Measurements from ENCODE around the gene MCF2L.

The MCF2L gene

DNA sequence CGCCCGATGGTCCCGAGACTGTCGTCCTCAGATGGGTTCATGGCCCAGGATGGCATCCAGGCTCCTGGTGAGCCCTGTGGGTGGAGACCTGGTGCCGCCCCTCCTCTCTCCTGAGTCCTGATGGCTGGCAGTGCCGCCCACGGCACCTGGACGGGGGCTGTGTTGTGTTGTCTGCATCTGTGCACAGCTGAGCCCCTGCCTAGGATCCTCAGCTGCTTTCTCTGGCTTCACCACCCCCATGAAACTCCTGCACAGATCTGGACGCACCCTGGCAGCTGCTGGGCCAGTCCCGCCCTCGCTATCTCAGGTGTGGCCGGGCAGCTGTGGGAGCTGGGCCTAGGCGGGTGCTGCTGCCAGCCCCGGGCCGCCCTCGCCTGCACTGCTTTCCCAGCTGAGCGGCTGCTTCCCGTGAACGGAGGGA, 27.7 kb downstream of the MCF2L start:
- no peak for DNase-seq (ENCODE audit: low spot score)
- in situ Hi-C loops (cut with MboI; ENCODE audit: low sequenced_read_pairs, unreplicated experiment) = no loop called here
- TF ChIP-seq, protein P1, sequence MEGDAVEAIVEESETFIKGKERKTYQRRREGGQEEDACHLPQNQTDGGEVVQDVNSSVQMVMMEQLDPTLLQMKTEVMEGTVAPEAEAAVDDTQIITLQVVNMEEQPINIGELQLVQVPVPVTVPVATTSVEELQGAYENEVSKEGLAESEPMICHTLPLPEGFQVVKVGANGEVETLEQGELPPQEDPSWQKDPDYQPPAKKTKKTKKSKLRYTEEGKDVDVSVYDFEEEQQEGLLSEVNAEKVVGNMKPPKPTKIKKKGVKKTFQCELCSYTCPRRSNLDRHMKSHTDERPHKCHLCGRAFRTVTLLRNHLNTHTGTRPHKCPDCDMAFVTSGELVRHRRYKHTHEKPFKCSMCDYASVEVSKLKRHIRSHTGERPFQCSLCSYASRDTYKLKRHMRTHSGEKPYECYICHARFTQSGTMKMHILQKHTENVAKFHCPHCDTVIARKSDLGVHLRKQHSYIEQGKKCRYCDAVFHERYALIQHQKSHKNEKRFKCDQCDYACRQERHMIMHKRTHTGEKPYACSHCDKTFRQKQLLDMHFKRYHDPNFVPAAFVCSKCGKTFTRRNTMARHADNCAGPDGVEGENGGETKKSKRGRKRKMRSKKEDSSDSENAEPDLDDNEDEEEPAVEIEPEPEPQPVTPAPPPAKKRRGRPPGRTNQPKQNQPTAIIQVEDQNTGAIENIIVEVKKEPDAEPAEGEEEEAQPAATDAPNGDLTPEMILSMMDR (IDR thresholded peaks at IDR 0.05; ENCODE audit: borderline replicate concordance, control extremely low read depth, extremely low read depth, insufficient read depth, missing control alignments) = no peak

DNA sequence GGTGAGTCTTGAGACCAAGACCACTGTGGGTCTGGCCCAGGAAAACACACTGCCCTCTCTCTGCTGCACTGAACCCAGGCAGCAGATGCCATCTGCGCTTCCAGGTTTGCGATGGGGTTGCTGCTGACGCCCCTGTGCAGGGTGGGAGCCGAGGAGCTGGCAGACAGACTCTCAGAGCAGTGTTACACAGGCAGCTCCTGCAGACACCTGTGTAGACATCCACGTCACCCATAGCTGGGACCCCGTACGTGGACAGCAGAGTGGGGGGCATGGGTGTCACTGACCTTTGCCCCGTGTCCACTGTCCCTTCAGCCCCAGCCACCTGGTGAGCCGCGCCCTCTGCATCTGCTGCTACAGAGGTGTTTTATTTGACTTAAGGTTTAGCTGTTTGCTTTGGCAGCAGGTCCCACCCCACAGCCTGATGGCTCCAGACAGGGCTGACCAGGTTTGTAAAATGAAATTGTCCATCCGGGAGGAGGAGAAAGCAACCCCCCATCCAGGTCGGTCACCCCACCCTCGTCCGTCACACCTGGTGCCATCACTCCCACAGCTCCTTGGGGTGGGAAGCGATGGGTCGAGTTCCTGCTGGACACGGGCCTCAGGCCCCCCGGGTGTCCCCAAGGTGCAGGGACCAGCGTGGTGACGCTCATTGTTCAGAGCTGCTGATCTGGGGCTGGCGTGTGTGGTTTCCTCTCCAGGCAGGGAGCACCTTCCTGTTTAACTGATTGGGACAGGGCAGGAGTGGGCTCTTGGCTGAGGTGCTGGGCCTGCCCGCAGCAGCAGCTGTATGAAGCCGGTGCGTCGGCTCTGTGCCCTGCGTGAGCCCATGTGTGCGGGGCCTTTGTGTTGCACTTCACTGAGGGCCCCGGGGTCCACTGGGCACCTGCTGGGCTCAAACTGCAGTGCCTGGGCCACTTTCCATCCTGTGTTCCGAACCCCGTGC, 28.4 kb downstream of the MCF2L start:
- in situ Hi-C loops (cut with MboI; ENCODE audit: low sequenced_read_pairs, unreplicated experiment) = no loop called here
- TF ChIP-seq, protein P1 (IDR thresholded peaks at IDR 0.05; ENCODE audit: borderline replicate concordance, control extremely low read depth, extremely low read depth, insufficient read depth, missing control alignments) = no peak
- no peak for DNase-seq (ENCODE audit: low spot score)

DNA sequence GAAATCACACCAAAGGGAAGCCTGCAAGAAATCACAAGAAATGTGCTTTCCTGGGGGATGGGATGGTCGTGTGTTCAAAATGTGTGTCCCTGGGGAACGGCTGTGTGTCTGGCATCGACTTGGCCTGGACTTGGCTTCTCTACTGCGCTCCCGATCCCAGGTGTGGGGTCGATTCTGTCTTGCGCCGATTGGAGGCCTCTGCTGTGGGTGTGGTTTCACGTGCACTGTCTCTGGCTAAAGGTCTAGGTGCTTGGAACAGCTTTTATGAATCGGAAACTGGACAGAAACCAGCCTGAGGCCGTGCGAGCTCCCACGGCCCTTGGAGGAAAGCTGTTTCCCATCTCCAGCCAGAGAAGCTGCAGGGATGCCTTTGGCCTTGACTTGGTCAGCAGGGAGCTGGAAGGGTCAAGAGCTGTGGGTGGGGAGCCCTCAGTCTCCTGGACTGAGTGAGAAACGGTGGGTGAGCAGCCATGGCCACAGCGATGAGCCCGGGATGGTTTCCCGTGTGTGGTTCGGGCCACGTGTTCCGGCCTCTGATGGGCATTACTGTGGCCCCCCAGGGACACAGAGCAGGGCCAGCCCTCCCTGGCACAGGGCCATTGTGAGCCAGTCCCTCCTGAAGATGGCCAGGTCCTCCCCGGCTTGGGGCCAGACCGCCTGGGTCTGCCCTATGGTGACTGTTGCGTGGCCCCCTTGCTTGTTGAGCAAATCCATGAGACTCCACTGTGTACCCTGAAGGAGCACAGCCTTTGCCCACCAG, 29.7 kb downstream of the MCF2L start:
- DNase-seq (ENCODE audit: low spot score) = no peak
- TF ChIP-seq, protein P1 (IDR thresholded peaks at IDR 0.05; ENCODE audit: borderline replicate concordance, control extremely low read depth, extremely low read depth, insufficient read depth, missing control alignments) = no peak
- in situ Hi-C loops (cut with MboI; ENCODE audit: low sequenced_read_pairs, unreplicated experiment) = no loop called here

DNA sequence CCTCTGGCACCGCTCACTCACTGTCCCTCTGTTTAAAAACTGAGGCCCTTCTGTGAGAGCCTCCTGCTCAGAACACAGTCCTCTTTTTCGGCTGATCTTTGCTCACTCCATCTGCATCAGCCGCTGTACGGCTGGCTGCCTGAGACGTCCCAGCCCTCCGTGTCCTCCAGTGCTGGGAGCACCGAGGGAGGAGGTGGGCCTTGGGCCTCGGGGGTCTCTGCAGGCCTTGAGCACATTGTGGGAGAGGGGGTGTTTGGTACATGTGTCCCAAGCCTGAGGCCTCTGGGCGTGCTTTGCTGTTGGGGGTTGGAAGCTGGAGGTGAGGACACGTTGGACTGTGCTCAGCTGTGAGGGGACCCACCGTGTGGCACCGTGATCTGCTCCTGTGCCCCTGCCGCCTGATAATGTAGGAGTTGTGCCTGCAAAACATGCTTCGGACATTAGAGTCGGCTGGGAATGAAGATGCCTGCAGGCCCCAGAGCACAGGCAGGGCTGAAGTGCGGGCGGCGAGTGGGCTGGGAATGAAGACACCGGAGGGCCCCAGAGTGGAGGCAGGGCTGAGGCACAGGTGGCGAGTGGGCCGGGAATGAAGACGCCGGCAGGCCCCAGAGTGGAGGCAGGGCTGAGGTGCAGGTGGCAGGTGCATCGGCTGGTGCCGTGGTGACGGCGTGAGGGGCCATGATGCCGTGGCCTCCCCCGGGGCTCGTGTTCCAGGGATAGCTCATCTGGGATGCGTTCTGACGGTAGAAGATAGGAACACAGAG, 30.6 kb downstream of the MCF2L start:
- TF ChIP-seq, protein P1 (IDR thresholded peaks at IDR 0.05; ENCODE audit: borderline replicate concordance, control extremely low read depth, extremely low read depth, insufficient read depth, missing control alignments) = no peak
- DNase-seq (ENCODE audit: low spot score) = no peak
- in situ Hi-C loops (cut with MboI; ENCODE audit: low sequenced_read_pairs, unreplicated experiment) = no loop called here

DNA sequence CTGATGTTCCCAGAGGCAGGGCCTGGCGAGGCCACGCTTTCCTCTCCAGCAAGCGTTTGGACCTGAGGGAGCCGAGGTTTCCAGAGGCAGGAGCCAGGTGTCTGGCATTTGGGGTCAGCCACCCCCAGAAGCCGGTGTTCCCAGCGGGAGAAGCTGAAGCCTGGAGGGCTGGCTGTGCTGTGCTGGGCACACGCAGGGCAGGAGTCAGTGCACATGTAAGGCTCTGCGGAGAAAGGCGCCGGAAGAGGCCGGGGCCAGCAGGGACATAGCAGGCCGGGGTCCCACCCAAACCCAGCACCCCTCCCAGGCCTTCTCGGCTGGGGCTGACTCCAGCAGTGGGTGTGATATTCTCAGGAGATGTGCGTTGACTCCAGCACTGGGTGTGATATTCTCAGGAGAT, 31.6 kb downstream of the MCF2L start:
- in situ Hi-C loops (cut with MboI; ENCODE audit: low sequenced_read_pairs, unreplicated experiment) = no loop called here
- TF ChIP-seq, protein P1 (IDR thresholded peaks at IDR 0.05; ENCODE audit: borderline replicate concordance, control extremely low read depth, extremely low read depth, insufficient read depth, missing control alignments) = no peak
- DNase-seq (ENCODE audit: low spot score) = no peak
